HepG2 (cell line): Measurements from ENCODE around the gene COPZ2. TPM values are rescaled to one million over a fixed set of nuclear protein-coding genes. Genes with fewer than 3 reads are reported as not detected.

ENCODE experiments used
- ARNTL ChIP-seq: sonication (generic); formaldehyde crosslinking; IDR thresholded peaks from 2 replicates; pipeline ENCODE4 v1.4.0; 2020; ENCODE audit warnings: mild to moderate bottlenecking, missing genetic modification reagents
- BCL3 ChIP-seq: sonication (generic); formaldehyde crosslinking; IDR thresholded peaks from 2 replicates; pipeline ENCODE4 v1.5.1; 2020; ENCODE audit warnings: mild to moderate bottlenecking, missing genetic modification reagents, moderate library complexity
- FOXC1 ChIP-seq: sonication (generic); formaldehyde crosslinking; IDR thresholded peaks from 2 replicates; pipeline ENCODE4 v1.8.0; 2022; ENCODE audit warnings: mild to moderate bottlenecking, missing genetic modification reagents, borderline replicate concordance
- GATAD2A ChIP-seq: IDR thresholded peaks from 2 replicates; pipeline ENCODE4 v1.6.1; 2016
- HBP1 ChIP-seq: IDR thresholded peaks from 2 replicates; pipeline ENCODE4 v1.6.1; 2016; ENCODE audit warnings: low read depth, control low read depth
- JUN ChIP-seq: sonication (generic); formaldehyde crosslinking; IDR thresholded peaks from 2 replicates; pipeline ENCODE4 v1.4.0; 2020; ENCODE audit warnings: mild to moderate bottlenecking, missing genetic modification reagents
- NCOA1 ChIP-seq: sonication (generic); formaldehyde crosslinking; IDR thresholded peaks from 2 replicates; pipeline ENCODE4 v1.9.0; 2021; ENCODE audit warnings: missing genetic modification reagents
- PHB2 ChIP-seq: fragments of 450-650 bp; IDR thresholded peaks from 2 replicates; pipeline ENCODE4 v1.6.1; 2018; ENCODE audit not compliant: partially characterized antibody
- RXRA ChIP-seq: sonication (generic); formaldehyde crosslinking; IDR thresholded peaks from 2 replicates; pipeline ENCODE4 v1.5.1; 2020; ENCODE audit warnings: missing genetic modification reagents
- SIN3A ChIP-seq: IDR thresholded peaks from 2 replicates; pipeline ENCODE4 v1.6.1; 2011; ENCODE audit warnings: low read depth, mild to moderate bottlenecking, control low read depth, low read length, borderline replicate concordance
- SP5 ChIP-seq: IDR thresholded peaks from 2 replicates; pipeline ENCODE4 v1.6.1; 2016; ENCODE audit warnings: low read depth, borderline replicate concordance
- TBX2 ChIP-seq: sonication (generic); formaldehyde crosslinking; IDR thresholded peaks from 2 replicates; pipeline ENCODE4 v1.5.0; 2020; ENCODE audit warnings: missing genetic modification reagents, mild to moderate bottlenecking, borderline replicate concordance
- XRCC5 ChIP-seq: fragments of 200-400 bp; formaldehyde crosslinking; optimal IDR thresholded peaks from 2 replicates; pipeline ENCODE3; 2017; ENCODE audit warnings: mild to moderate bottlenecking, low read length
- ZBED4 ChIP-seq: sonication (generic); formaldehyde crosslinking; IDR thresholded peaks from 2 replicates; pipeline ENCODE4 v1.4.0; 2020; ENCODE audit warnings: missing genetic modification reagents, borderline replicate concordance
- ZBTB7A ChIP-seq: sonication (generic); formaldehyde crosslinking; IDR thresholded peaks from 2 replicates; pipeline ENCODE4 v1.8.0; 2022; ENCODE audit warnings: mild to moderate bottlenecking, missing genetic modification reagents
- ZGPAT ChIP-seq: IDR thresholded peaks from 2 replicates; pipeline ENCODE4 v1.6.1; 2016; ENCODE audit warnings: mild to moderate bottlenecking
- ZNF143 ChIP-seq: sonication (generic); formaldehyde crosslinking; IDR thresholded peaks from 2 replicates; pipeline ENCODE4 v1.4.0; 2020; ENCODE audit warnings: missing genetic modification reagents
- ZNF572 ChIP-seq: sonication (generic); formaldehyde crosslinking; IDR thresholded peaks from 2 replicates; pipeline ENCODE4 v1.5.1; 2020; ENCODE audit warnings: mild to moderate bottlenecking, missing genetic modification reagents
- ZNF580 ChIP-seq: IDR thresholded peaks from 2 replicates; pipeline ENCODE4 v1.6.1; 2016; ENCODE audit warnings: low read depth, borderline replicate concordance
- ZNF660 ChIP-seq: sonication (generic); formaldehyde crosslinking; IDR thresholded peaks from 2 replicates; pipeline ENCODE4 v1.5.1; 2020; ENCODE audit warnings: mild to moderate bottlenecking, low read depth, missing genetic modification reagents, borderline replicate concordance
- ZNF879 ChIP-seq: sonication (generic); formaldehyde crosslinking; IDR thresholded peaks from 2 replicates; pipeline ENCODE4 v1.8.1; 2023; ENCODE audit warnings: missing genetic modification reagents
- polyA plus RNA-seq, 8 experiments: library from polyadenylated mRNA; depleted of rRNA in 3 of 8; stranded (reverse) in 7 of 8; unstranded in 1 of 8; fragments of >200 nt; fragmentation: Illumina TruSeq in 4 of 8; extraction: Trizol in 4 of 8; gene quantifications; 2 replicates each; pipeline versions ENCODE4 v1.2.1 to v1.2.3, GENCODE V29; 2011 to 2016; ENCODE audit warnings: low read depth in 4 of 8, missing spikeins in 1 of 8, mixed read lengths in 1 of 8; ENCODE audit not compliant: insufficient read depth in 1 of 8
- total RNA-seq, 5 experiments: library from RNA; depleted of rRNA; stranded (reverse); fragments of >200 nt; fragmentation: Illumina TruSeq; extraction: Trizol; gene quantifications; 2 replicates each; pipeline ENCODE4 v1.2.3, GENCODE V29; 2016; ENCODE audit warnings: low read depth in 1 of 5

COPZ2 gene
- total and polyA plus RNA-seq, 2 of the 13 experiments (the other 11 are each of a cell fraction or from before 2014, with no cell fraction given) = 0.61 to 1.5 TPM

GRCh38 chr17:48026502-48027321, 10.9 kb downstream of the COPZ2 start (continued):
- TF ChIP-seq ZBED4 (CRISPR knock-in tag) (0 out of 2 replicates have a peak, but pooled peaks have one; percentile 41), XRCC5 (peak; percentile 91), ZGPAT (CRISPR knock-in tag) (0 out of 2 replicates have a peak, but pooled peaks have one; percentile 56), ZNF143 (CRISPR knock-in tag) (peak; percentile 56; the same call in 1 of the 2 replicates), NCOA1 (CRISPR knock-in tag) (no peak), ZNF879 (CRISPR knock-in tag) (no peak), RXRA (CRISPR knock-in tag) (peak; percentile 46), TBX2 (CRISPR knock-in tag) (0 out of 2 replicates have a peak, but pooled peaks have one; percentile 32), ARNTL (0 out of 2 replicates have a peak, but pooled peaks have one; percentile 31), ZBTB7A (CRISPR knock-in tag) (peak; percentile 36; the same call in 1 of the 2 replicates), HBP1 (CRISPR knock-in tag) (0 out of 2 replicates have a peak, but pooled peaks have one; percentile 60), ZNF660 (CRISPR knock-in tag) (no peak), ZNF580 (CRISPR knock-in tag) (peak; percentile 60; the same call in 1 of the 2 replicates), ZNF572 (CRISPR knock-in tag) (peak; percentile 64; the same call in 1 of the 2 replicates), SP5 (0 out of 2 replicates have a peak, but pooled peaks have one; percentile 16), SIN3A (no peak), BCL3 (CRISPR knock-in tag) (0 out of 2 replicates have a peak, but pooled peaks have one; percentile 17), JUN (CRISPR knock-in tag) (peak; percentile 70; the same call in 1 of the 2 replicates), PHB2 (no peak), FOXC1 (CRISPR knock-in tag) (peak; percentile 68), GATAD2A (CRISPR knock-in tag) (0 out of 2 replicates have a peak, but pooled peaks have one; percentile 30)
